ENCODE measurements around the gene ATXN10. TPM values are rescaled to one million over a fixed set of nuclear protein-coding genes. Genes with fewer than 3 reads are reported as not detected.

Gene ATXN10
- total and polyA plus RNA-seq, 10 of the 15 experiments (the other 5 are each of a cell fraction or from before 2014, with no cell fraction given): 29.2 to 249 (median 146) TPM

DNA sequence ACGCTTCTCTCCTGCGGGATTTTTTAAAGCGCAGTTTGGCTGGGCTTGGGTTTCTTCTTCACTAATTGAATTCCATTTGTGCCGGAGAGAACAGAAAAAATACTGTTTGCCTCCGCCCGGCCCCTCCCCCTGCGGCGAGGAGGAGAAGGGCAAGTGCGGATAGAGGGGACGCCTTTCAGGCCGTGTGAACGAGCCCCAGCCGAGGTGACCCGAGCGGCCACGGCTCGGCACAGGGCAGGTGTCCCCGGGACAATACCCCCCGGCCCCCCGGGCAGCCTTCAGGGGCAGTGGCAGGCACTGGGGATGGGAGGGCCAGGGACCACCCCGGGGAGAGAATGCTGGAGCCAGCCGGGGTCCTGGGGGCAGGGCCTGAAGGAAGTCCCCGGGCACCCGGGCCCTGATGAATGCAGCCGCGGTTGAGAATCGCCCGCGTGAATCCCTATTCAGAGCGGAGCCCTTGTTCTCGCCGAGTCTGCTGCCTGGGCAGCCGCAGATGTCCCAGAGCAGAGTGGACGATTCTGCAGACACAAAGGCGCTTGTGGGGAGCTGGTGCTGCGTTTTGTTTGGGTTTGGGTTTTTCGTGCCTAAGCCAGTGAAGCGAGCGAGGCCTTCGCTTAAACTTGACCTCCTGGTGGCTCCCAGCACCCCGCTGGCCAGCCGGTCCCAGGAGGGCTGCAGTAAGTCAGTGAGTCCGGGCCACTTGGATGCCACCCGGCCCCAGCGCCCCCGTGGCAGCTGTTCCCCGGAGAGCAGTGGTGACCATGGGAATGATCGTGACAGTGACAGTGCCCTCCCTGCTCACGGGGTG lies 209.3 kb downstream of the ATXN10 start:
- in situ Hi-C loops (cut with MboI): no loop called here
- intact Hi-C loops (cut with micrococcal nuclease; ENCODE audit: unreplicated experiment): no loop called here
- POLR2A ChIA-PET: no interaction called here
- no TSS peak for BruUV-seq (replicated peaks)
- Histone ChIP-seq H3K4me3 (no peak overlapping the region), H3K79me2 (ENCODE audit: control insufficient read depth, insufficient read depth, low read length) (no peaks in the 10 kb centered on the region), H3K9ac (ENCODE audit: control insufficient read depth, insufficient read depth, low read length) (no peak overlapping the region), H2AFZ (ENCODE audit: control insufficient read depth, low read depth, low read length) (no peak overlapping the region), H4K20me1 (ENCODE audit: control insufficient read depth, insufficient read depth) (no peaks in the 10 kb centered on the region), H3K27ac (ENCODE audit: control insufficient read depth, insufficient read depth) (no peak overlapping the region), H3K27me3 (replicated peaks in 1 of 2; ENCODE audit: control insufficient read depth in 2 of 2, insufficient read depth in 2 of 2, low read length in 1 of 2) (peaks cover 0 to 2% of the 10 kb centered on the region in 2 experiments; a peak in 3 of 4 replicates), H3K4me2 (ENCODE audit: control insufficient read depth, insufficient read depth) (no peak overlapping the region), H3K36me3 (ENCODE audit: control insufficient read depth in 2 of 2, insufficient read depth in 2 of 2, low read length in 1 of 2) (no peaks in the 10 kb centered on the region), H3K9me3 (replicated peaks; ENCODE audit: control insufficient read depth, insufficient read depth, low read length) (no peaks in the 10 kb centered on the region), H3K4me1 (ENCODE audit: control insufficient read depth, insufficient read depth, low read length) (no peaks in the 10 kb centered on the region)
- DNase-seq (ENCODE audit: low read depth, low spot score) (no peak), ATAC-seq (no peak), FAIRE-seq (no peak)
- WGBS (ENCODE audit: insufficient coverage, insufficient replicate concordance, low lambda C conversion rate, missing lambda C conversion rate): 25% methylated on average over 43 of the region's 49 CpGs
- CTCF ChIA-PET: no interaction called here
- RAD21 ChIA-PET (ENCODE audit: unreplicated experiment): no interaction called here
- no peak for TF ChIP-seq FOXM1 (IDR thresholded peaks at IDR 0.05; ENCODE audit: low read depth, low read length)
- no peak for TF ChIP-seq TAF1 (IDR thresholded peaks at IDR 0.05; ENCODE audit: borderline replicate concordance, low read depth, low read length)
- TF ChIP-seq, protein P1, sequence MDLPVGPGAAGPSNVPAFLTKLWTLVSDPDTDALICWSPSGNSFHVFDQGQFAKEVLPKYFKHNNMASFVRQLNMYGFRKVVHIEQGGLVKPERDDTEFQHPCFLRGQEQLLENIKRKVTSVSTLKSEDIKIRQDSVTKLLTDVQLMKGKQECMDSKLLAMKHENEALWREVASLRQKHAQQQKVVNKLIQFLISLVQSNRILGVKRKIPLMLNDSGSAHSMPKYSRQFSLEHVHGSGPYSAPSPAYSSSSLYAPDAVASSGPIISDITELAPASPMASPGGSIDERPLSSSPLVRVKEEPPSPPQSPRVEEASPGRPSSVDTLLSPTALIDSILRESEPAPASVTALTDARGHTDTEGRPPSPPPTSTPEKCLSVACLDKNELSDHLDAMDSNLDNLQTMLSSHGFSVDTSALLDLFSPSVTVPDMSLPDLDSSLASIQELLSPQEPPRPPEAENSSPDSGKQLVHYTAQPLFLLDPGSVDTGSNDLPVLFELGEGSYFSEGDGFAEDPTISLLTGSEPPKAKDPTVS (IDR thresholded peaks at IDR 0.05; ENCODE audit: low read depth, low read length): no peak
- no peak for TF ChIP-seq SMC3 (IDR thresholded peaks at IDR 0.05; ENCODE audit: borderline replicate concordance, low read length)
- TF ChIP-seq SPI1 (IDR thresholded peaks at IDR 0.05; ENCODE audit: borderline replicate concordance, insufficient read depth, low read depth, low read length): no peak
- TF ChIP-seq EP300 (IDR thresholded peaks at IDR 0.05; ENCODE audit: borderline replicate concordance in 1 of 2, control insufficient read depth in 1 of 2, low read depth in 2 of 2, low read length in 2 of 2): no peak
- TF ChIP-seq, protein P2, sequence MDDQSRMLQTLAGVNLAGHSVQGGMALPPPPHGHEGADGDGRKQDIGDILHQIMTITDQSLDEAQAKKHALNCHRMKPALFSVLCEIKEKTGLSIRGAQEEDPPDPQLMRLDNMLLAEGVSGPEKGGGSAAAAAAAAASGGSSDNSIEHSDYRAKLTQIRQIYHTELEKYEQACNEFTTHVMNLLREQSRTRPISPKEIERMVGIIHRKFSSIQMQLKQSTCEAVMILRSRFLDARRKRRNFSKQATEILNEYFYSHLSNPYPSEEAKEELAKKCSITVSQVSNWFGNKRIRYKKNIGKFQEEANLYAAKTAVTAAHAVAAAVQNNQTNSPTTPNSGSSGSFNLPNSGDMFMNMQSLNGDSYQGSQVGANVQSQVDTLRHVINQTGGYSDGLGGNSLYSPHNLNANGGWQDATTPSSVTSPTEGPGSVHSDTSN (IDR thresholded peaks at IDR 0.05; ENCODE audit: insufficient replicate concordance, low read depth, low read length): no peak
- no peak for TF ChIP-seq SIN3A (IDR thresholded peaks at IDR 0.05; ENCODE audit: low read depth, low read length)
- SMC1A ChIA-PET (ENCODE audit: uncharacterized antibody, unreplicated experiment): no interaction called here

All from GM12878 (cell line).